Measurements from ENCODE around the gene AKAP13.

AKAP13 gene

DNA sequence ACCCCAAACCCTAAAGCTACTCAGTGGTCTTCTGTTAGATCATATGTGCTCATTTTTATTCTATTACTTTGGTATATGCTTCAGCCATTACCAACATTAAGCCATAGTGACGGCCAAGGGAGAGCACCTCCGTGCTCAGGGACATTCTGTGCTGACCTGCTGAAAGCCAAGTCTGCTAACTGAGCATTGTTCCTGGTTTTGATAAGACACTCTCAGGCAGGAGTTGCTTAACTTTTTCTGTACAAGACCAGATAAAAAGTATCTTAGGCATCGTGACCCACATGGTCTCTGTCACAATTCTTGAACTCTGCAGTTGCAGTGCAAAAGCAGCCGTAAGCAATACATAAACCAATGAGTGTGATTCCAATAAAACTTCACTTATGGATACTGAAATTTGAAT is 313.7 kb downstream of the AKAP13 start:
- no peak for DNase-seq (ENCODE audit: low read depth in 1 of 2, low spot score in 1 of 2)

GRCh38 chr15:85700767-85701166 is 320.4 kb downstream of the AKAP13 start:
- no peak for DNase-seq (ENCODE audit: low read depth in 1 of 2, low spot score in 1 of 2)

GRCh38 chr15:85702321-85703101 is 322.1 kb downstream of the AKAP13 start:
- no peak for DNase-seq (ENCODE audit: low read depth in 1 of 2, low spot score in 1 of 2)

DNA sequence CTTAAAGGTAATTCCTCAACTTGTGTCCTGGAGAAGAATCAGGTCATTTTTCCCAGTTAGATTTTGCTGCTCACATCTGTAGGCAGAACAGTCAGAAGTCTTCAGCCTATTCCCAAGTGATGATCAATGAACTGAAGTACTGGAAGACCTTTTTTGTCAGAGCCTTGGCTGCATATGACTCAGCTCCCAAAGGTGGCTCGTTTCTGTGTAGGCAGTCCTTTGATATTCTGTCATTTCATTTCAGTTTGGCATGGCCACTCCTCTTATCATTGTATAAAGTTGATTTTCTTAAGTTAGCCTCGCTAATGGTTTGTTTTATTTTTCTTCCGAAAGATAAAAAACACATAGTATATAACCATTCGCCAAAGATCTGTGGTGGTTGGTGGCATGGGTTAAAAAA is 323.7 kb downstream of the AKAP13 start:
- DNase-seq (ENCODE audit: low read depth in 1 of 2, low spot score in 1 of 2) = peak in 1 of 2 donors; percentile 46

- DNase-seq (ENCODE audit: low read depth in 1 of 2, low spot score in 1 of 2) = no peak
These were observed 324.5 kb downstream of the AKAP13 start for GRCh38 chr15:85704720-85705429.

- DNase-seq (ENCODE audit: low read depth in 1 of 2, low spot score in 1 of 2) = peak in 1 of 2 donors; percentile 42
These were observed 326.5 kb downstream of the AKAP13 start for GRCh38 chr15:85706779-85707518.

DNA sequence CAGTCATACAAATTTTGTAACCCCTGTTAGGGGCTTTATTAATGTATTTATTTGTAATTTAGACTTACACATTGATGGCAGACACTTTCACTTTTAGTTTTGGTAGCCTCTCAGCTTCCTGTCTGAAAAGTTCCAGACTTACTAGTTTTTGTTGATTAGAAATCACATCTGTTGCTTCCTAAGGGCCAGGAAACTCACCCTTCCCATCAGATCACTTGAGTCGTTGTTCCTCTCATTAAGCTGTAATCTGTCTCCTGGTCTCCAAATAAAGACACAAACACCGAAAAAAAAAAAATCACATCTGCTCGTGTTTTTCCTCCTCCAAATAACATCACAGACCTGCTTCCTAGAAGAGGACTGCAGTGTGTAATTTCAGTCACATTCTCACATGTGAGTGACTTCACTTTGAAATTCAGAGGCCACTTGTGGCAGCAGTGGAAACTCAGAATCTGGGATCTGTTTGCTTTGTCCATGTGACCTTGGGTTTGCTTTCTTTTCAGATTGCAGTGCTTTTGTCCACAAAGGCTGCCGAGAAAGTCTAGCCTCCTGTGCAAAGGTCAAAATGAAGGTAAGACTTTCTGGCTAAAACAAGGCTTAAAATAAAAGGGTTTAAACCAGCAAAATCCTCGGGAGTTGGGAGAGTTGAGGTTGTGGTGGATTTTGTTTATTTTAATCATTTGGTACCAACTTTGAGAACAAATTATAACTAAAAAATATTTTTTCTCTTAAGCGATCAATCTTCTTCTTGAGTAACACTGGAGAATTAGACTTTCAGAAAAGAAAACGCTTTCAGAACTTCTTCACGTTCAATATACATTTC is 327.3 kb downstream of the AKAP13 start:
- DNase-seq (ENCODE audit: low read depth in 1 of 2, low spot score in 1 of 2) = no peak

DNA sequence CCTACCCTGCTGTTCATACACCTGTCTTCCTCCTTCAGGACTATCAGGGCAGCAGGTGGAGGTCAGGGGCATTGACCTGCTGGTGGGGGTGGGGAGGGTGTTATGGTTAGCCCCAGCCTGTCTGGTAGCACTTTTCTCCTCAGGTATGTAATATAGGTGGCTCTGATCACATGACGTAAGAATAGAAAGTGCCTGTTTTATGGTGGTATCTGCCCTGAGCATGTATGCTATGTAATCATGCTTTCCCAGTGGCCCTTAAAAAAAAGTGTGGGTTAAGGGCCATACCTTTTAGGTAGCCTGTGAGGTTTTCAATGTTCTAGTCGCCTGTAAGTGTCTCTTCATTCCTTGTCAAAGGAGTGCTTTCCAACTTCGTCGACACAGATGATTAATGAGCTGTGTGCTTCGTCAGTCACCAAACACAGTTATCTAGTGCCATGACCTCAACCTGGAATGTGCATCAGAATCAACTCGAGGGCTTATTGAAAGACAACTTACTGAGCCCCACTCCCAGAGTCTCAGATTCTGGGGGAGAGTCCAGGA is 328.1 kb downstream of the AKAP13 start:
- no peak for DNase-seq (ENCODE audit: low read depth in 1 of 2, low spot score in 1 of 2)

DNA sequence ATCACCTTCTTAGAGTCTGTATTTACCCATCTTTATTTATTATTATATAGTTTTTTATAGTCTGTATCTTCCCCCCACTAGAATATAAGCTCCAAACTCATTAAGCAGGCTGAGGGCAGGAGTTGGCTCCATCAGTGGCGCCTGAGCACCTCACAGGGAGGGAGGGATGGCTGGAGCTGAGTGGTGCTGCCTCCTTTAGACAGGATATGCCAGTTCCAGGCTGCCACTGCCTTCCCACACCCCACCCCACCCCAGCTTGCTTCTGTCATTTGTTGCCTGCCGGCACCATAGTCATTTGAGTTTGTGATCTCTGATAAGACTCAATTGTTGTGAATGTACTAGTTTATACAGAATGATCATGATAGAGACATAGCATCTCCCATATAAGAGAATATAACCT is 328.8 kb downstream of the AKAP13 start:
- no peak for DNase-seq (ENCODE audit: low read depth in 1 of 2, low spot score in 1 of 2)

- no peak for DNase-seq (ENCODE audit: low read depth in 1 of 2, low spot score in 1 of 2)
These were observed 330.0 kb downstream of the AKAP13 start for GRCh38 chr15:85710340-85710842.

- DNase-seq (ENCODE audit: low read depth in 1 of 2, low spot score in 1 of 2) = no peak
These were observed 331.3 kb downstream of the AKAP13 start for GRCh38 chr15:85711580-85712192.

DNA sequence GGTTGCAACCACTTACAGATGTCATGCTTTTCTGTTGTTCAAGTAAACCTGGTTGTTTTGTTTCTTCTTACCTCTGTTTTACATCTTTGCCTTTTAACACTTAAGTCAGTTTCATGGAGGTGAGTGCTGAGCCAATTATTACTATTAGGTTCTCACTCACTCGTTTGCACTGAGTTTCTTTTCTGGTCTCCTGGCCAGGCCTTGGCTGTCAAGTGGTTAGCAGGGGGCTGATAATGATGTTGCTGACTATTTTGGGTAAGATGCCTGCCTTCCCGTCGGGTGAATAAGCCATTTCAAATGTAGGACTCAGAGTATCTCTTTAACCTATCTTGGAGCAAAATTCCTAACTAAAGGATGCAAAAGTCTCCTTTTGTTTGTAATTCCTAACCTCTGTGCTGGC is 335.9 kb downstream of the AKAP13 start:
- DNase-seq (ENCODE audit: low read depth in 1 of 2, low spot score in 1 of 2) = no peak

- no peak for DNase-seq (ENCODE audit: low read depth in 1 of 2, low spot score in 1 of 2)
These were observed 336.8 kb downstream of the AKAP13 start for GRCh38 chr15:85717212-85717611.

- DNase-seq (ENCODE audit: low read depth in 1 of 2, low spot score in 1 of 2) = no peak
These were observed 338.0 kb downstream of the AKAP13 start for GRCh38 chr15:85718271-85718971.

DNA sequence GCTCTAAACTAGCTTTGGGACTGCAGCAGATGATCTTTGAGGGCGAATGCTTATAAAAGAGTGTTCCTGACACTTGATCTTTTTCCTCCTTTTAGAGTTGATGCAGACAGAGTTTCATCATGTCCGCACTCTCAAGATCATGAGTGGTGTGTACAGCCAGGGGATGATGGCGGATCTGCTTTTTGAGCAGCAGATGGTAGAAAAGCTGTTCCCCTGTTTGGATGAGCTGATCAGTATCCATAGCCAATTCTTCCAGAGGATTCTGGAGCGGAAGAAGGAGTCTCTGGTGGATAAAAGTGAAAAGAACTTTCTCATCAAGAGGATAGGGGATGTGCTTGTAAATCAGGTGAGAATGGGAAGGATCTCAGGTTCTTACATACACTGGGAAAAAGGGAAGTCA is 338.6 kb downstream of the AKAP13 start:
- DNase-seq (ENCODE audit: low read depth in 1 of 2, low spot score in 1 of 2) = no peak

GRCh38 chr15:85722374-85723152 is 342.2 kb downstream of the AKAP13 start:
- DNase-seq (ENCODE audit: low read depth in 1 of 2, low spot score in 1 of 2) = no peak

- no peak for DNase-seq (ENCODE audit: low read depth in 1 of 2, low spot score in 1 of 2)
These were observed 343.9 kb downstream of the AKAP13 start for GRCh38 chr15:85723960-85724945.

GRCh38 chr15:85725019-85725418 is 344.6 kb downstream of the AKAP13 start:
- DNase-seq (ENCODE audit: low read depth in 1 of 2, low spot score in 1 of 2) = no peak
